ENCODE data around the gene GPRIN2.

DNA sequence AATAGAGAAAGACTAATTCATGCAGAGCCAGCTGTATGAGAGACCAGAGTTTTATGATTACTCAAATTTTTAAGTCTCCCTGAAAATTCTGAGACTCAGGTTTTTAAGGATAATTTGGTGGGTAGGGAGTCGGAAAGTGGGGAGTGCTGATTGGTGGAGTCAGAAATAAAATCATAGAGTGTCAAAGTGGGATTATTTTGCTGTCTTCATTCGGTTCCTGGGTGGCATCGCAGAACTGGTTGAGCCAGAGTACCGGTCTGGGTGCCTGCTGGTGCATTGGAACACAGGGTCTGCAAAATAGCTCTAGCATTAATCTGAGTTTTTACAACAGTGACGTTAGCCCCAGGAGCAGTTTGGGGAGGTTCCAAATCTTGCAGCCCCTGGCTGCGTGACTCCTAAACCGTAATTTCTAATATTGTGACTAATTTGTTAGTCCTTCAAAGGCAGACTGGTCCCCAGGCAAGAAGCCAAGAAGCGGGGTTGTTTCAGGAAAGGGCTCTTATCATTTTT is 32.4 kb downstream of the GPRIN2 start:
- TF ChIP-seq, protein P1, sequence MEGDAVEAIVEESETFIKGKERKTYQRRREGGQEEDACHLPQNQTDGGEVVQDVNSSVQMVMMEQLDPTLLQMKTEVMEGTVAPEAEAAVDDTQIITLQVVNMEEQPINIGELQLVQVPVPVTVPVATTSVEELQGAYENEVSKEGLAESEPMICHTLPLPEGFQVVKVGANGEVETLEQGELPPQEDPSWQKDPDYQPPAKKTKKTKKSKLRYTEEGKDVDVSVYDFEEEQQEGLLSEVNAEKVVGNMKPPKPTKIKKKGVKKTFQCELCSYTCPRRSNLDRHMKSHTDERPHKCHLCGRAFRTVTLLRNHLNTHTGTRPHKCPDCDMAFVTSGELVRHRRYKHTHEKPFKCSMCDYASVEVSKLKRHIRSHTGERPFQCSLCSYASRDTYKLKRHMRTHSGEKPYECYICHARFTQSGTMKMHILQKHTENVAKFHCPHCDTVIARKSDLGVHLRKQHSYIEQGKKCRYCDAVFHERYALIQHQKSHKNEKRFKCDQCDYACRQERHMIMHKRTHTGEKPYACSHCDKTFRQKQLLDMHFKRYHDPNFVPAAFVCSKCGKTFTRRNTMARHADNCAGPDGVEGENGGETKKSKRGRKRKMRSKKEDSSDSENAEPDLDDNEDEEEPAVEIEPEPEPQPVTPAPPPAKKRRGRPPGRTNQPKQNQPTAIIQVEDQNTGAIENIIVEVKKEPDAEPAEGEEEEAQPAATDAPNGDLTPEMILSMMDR (conservative IDR thresholded peaks at IDR 0.05; ENCODE audit: low read depth, low read length), result no peak
- TF ChIP-seq EZH2 (IDR thresholded peaks at IDR 0.05; ENCODE audit: low read length, unreplicated experiment) (no peak), EZH2phosphoT487 (IDR thresholded peaks at IDR 0.05; ENCODE audit: borderline replicate concordance, low read length) (no peak)

Data from PC-3 (cell line).